ENCODE measurements around the gene CRYBB1.

DNA sequence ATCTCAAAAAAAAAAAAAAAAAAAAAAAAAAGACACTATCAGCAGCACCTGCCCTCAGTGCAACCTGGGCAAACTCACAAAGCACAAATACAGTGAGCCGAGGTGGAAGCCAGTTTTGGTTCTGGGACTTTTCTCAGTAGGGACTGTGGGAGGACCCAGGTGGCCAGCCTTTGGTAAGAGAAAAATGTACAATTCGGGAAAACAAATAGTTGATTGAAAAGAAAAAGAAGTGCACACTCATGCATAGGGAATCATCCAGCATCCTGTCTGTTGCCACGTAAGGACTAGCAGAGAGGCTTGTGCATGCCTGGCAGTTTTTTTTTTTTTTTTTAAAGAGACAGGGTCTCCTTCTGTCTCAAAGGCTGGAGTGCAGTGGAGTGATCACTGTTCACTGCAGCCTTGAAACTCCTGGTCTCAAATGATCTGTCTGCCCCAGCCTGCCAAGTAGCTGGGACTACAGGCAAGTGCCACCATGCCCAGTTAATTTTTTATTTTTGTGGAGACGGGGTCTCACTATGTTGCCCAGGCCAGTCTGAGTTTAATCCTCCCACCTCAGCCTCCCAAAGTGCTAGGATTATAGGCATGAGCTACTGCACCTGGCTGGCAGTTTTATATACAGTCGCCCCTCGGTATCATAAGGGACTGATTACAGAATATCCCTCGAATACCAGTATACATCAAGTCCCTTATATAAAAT, 64.6 kb downstream of the CRYBB1 start:
- TF ChIP-seq, protein P1, sequence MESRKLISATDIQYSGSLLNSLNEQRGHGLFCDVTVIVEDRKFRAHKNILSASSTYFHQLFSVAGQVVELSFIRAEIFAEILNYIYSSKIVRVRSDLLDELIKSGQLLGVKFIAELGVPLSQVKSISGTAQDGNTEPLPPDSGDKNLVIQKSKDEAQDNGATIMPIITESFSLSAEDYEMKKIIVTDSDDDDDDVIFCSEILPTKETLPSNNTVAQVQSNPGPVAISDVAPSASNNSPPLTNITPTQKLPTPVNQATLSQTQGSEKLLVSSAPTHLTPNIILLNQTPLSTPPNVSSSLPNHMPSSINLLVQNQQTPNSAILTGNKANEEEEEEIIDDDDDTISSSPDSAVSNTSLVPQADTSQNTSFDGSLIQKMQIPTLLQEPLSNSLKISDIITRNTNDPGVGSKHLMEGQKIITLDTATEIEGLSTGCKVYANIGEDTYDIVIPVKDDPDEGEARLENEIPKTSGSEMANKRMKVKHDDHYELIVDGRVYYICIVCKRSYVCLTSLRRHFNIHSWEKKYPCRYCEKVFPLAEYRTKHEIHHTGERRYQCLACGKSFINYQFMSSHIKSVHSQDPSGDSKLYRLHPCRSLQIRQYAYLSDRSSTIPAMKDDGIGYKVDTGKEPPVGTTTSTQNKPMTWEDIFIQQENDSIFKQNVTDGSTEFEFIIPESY (IDR thresholded peaks at IDR 0.05), result peak; percentile 21
- TF ChIP-seq CTCF (IDR thresholded peaks at IDR 0.05; ENCODE audit: low read depth, low read length, missing input control), result no peak
- TF ChIP-seq, protein P2, sequence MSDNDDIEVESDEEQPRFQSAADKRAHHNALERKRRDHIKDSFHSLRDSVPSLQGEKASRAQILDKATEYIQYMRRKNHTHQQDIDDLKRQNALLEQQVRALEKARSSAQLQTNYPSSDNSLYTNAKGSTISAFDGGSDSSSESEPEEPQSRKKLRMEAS (IDR thresholded peaks at IDR 0.05), result peak; percentile 49
- peak in 1 of 2 donors; percentile 3 for TF ChIP-seq RAD21 (IDR thresholded peaks at IDR 0.05)

Measured in liver (tissue), 3 donors.